GM21717 (cell line): Measurements from ENCODE around the gene DTNBP1.

Experiments
- ATAC-seq: cut with Tn5 transposase; IDR thresholded peaks from one replicate; pipeline ENCODE4 v1.9.1; 2021; ENCODE audit warnings: mild to moderate bottlenecking, moderate library complexity; ENCODE audit not compliant: unreplicated experiment

Gene DTNBP1

GRCh38 chr6:15504581-15505350, 158.1 kb downstream of the DTNBP1 start:
- ATAC-seq, result no peak

GRCh38 chr6:15504040-15504495, 158.8 kb downstream of the DTNBP1 start:
- ATAC-seq, result no peak

GRCh38 chr6:15503346-15503680, 159.5 kb downstream of the DTNBP1 start:
- ATAC-seq, result no peak

- no peak for ATAC-seq
Observed at GRCh38 chr6:15502446-15503345, 160.1 kb downstream of the DTNBP1 start.

GRCh38 chr6:15501826-15502445, 160.9 kb downstream of the DTNBP1 start:
- ATAC-seq, result no peak

GRCh38 chr6:15500901-15501825, 161.7 kb downstream of the DTNBP1 start:
- ATAC-seq, result no peak

GRCh38 chr6:15500078-15500740, 162.6 kb downstream of the DTNBP1 start:
- ATAC-seq, result no peak

DNA sequence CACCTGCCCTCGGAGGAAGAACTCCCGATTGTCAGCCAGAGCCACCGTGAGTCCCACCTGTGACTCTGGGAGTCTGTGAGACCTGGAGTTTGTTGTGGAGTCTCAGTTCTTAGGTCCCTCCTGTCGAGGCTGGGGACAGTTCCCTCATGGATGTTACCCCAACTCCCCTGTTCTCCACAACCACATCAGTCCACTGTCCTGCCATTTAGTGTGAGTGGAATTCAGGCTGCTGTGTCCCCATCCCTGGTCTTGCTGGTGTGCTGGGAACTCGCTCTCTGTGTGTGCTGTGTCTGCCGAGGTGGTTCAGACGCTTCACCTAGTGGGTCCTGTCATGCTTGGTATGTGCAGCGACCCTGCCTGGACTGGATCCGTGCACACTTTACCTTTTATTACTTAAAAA, 163.2 kb downstream of the DTNBP1 start:
- no peak for ATAC-seq

GRCh38 chr6:15499125-15499524, 163.7 kb downstream of the DTNBP1 start:
- no peak for ATAC-seq

DNA sequence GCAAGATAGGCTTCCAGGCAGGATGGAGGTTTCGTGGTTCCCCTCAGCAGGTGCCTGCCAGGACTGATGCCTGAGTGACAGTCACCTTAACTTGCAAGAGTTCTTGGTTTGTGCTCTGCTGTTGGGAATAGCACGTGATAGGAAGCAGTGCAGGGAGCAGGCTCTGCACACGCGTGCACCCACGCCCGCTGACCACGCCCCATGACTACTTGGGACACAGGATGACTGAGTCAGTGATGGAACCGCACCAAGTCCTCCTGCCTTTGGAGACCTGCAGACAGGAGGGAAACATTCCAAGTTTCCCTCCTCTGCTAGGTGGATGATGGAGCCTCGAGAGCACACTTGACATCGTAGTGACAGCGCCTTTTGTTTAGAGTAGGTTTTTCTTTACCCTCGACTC, 164.2 kb downstream of the DTNBP1 start:
- no peak for ATAC-seq

GRCh38 chr6:15496345-15497131, 166.3 kb downstream of the DTNBP1 start:
- ATAC-seq, result no peak

- no peak for ATAC-seq
Observed at GRCh38 chr6:15495375-15495901, 167.4 kb downstream of the DTNBP1 start.

DNA sequence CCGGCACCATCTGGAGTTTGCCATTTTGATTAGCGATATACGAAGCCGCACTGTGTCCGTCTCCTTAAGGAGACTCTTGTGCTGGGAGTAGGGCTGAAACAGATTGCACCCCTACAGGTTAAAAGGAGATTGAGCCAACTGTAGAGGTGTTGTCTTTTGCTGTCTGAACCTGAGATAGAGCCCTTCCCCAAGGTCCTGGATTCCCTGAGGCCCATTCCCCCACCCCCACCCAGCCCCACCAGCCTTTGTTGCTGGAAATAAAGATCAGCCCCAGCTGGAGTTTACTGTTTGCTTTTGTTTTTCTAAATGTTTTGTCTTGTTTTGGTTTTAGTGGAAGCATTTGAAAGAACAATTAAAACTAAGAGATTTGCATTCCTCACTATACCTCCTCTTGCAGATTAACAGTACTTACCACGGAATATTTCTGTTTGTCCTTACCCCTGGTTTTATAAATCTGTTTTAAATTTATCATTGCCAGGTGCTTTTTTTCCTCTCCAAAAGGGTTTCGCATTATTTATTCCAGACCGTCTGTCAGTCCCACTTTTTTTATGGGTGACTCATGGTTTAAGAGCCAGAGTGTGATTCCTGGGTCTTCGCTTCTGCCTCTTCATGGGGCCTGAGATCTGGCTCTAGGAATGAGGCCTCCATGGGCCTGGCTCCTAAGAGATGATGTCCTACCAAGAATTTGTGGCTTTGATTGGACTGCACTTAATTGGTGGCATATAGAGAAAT, 169.2 kb downstream of the DTNBP1 start:
- ATAC-seq, result no peak

GRCh38 chr6:15491986-15492269, 170.9 kb downstream of the DTNBP1 start:
- no peak for ATAC-seq

DNA sequence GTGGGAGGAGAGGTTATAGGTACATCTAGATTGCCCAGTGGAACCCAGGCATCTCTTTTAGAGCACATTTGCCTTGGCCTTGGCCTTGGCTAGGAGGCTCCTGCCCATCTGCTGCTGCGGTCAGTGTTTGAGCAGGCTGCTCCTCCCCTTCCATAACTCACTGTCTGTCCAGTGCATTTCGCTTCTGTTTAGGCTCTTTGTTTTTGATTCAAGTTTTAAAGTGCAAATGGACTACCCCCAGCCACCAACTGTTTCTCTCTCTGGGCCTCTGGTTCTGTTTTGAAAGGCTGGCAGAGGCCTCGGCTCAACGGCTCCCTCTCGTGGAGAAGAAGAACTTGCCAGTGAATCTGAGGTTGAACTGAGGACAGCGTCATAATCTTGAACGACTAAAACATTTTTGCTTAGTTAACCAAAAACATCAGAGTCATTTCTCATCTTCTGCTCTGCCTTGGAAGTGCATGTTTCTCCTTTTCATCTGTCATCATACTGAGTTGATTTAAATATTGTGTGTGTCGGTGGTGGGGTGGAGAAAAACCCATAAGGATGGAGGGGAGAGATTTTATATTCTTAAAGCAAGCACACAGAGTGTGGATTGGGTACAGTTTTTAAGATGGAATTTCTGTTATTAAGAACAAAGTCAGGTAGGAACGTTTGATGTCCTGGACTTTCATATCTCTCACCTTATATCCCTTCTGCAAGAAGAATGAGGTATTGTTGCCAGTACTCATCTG, 171.4 kb downstream of the DTNBP1 start:
- no peak for ATAC-seq

GRCh38 chr6:15490242-15491100, 172.4 kb downstream of the DTNBP1 start:
- ATAC-seq, result no peak
